Measurements from ENCODE around the gene CYP27B1. TPM values are rescaled to one million over a fixed set of nuclear protein-coding genes. Genes with fewer than 3 reads are reported as not detected.

CYP27B1 gene
- total RNA-seq, 1 donor from 2014 or later = 5.2 TPM

DNA sequence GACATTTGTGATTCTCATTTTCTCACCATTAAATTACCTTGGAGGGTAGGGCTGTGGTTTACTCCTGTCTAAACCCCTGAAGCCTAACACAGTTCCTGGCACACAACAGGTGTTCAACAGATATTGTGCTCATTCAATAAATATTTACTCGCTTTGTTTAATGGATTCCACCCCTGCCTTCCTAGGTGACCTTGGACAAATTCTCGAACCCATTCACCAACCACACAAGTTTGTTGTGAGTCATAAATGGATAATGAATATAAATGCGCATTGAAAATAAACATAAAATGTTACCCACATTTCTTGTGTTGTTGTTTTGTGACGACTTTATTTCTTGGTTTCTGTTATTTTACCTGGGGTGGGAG is 15.3 kb upstream of the CYP27B1 start:
- Histone ChIP-seq H3K27me3 (ENCODE audit: control insufficient read depth, insufficient read depth, low read length) (no peaks in the 10 kb centered on the region), H3K36me3 (ENCODE audit: control insufficient read depth, insufficient read depth, low read length) (peaks cover 2% of the 10 kb centered on the region), H3K4me3 (ENCODE audit: low read depth, low read length) (no peak overlapping the region)
- DNase-seq (ENCODE audit: low read depth) = no peak
- TF ChIP-seq, protein P1, sequence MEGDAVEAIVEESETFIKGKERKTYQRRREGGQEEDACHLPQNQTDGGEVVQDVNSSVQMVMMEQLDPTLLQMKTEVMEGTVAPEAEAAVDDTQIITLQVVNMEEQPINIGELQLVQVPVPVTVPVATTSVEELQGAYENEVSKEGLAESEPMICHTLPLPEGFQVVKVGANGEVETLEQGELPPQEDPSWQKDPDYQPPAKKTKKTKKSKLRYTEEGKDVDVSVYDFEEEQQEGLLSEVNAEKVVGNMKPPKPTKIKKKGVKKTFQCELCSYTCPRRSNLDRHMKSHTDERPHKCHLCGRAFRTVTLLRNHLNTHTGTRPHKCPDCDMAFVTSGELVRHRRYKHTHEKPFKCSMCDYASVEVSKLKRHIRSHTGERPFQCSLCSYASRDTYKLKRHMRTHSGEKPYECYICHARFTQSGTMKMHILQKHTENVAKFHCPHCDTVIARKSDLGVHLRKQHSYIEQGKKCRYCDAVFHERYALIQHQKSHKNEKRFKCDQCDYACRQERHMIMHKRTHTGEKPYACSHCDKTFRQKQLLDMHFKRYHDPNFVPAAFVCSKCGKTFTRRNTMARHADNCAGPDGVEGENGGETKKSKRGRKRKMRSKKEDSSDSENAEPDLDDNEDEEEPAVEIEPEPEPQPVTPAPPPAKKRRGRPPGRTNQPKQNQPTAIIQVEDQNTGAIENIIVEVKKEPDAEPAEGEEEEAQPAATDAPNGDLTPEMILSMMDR (IDR thresholded peaks at IDR 0.05; ENCODE audit: insufficient read depth, low read length, poor library complexity, severe bottlenecking) = no peak

DNA sequence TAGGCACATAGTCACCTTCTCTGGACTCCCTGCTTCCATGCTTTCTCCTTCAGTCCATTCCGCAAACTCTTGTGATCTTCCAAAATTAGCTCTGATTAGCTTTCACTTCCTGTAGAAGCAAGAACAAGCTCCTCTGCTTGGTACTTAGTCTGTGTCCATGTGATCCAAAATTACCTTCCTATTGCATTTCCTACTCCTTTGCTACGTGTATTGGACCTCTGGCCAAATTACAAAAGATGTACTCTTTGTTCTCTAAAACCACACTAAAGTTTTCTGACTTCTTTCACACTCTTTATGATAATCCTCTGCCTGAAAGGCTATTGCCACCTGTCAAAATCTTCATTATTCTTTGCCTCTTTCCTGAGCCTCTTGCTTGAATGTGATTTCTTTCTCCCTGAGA is 14.9 kb upstream of the CYP27B1 start:
- Histone ChIP-seq H3K27me3 (ENCODE audit: control insufficient read depth, insufficient read depth, low read length) (no peaks in the 10 kb centered on the region), H3K4me3 (ENCODE audit: low read depth, low read length) (no peak overlapping the region), H3K36me3 (ENCODE audit: control insufficient read depth, insufficient read depth, low read length) (no peaks in the 10 kb centered on the region)
- DNase-seq (ENCODE audit: low read depth) = no peak
- TF ChIP-seq, protein P1 (IDR thresholded peaks at IDR 0.05; ENCODE audit: insufficient read depth, low read length, poor library complexity, severe bottlenecking) = no peak

DNA sequence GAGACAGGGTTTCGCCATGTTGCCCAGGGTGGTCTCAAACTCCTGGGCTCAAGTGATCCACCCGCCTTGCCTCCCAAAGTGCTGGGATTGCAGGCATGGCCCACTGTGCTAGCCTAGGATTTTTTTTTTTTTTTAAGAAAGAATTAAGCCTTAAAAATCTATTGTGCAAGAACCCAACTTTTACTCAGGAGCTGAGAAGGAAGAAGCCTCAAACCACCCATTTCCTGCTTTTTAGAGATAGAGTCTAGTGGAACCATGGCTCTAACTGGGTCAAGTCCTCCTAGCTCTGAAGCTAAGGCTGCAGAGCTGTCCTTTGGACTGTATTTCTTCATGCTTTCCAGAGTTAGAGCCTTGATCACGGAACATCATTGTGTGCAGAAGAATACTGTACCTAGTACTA is 14.4 kb upstream of the CYP27B1 start:
- DNase-seq (ENCODE audit: low read depth) = no peak
- no peaks in the 10 kb centered on the region for H3K36me3 ChIP-seq (ENCODE audit: control insufficient read depth, insufficient read depth, low read length)
- no peak overlapping the region for H3K4me3 ChIP-seq (ENCODE audit: low read depth, low read length)
- TF ChIP-seq, protein P1 (IDR thresholded peaks at IDR 0.05; ENCODE audit: insufficient read depth, low read length, poor library complexity, severe bottlenecking) = no peak
- no peaks in the 10 kb centered on the region for H3K27me3 ChIP-seq (ENCODE audit: control insufficient read depth, insufficient read depth, low read length)

DNA sequence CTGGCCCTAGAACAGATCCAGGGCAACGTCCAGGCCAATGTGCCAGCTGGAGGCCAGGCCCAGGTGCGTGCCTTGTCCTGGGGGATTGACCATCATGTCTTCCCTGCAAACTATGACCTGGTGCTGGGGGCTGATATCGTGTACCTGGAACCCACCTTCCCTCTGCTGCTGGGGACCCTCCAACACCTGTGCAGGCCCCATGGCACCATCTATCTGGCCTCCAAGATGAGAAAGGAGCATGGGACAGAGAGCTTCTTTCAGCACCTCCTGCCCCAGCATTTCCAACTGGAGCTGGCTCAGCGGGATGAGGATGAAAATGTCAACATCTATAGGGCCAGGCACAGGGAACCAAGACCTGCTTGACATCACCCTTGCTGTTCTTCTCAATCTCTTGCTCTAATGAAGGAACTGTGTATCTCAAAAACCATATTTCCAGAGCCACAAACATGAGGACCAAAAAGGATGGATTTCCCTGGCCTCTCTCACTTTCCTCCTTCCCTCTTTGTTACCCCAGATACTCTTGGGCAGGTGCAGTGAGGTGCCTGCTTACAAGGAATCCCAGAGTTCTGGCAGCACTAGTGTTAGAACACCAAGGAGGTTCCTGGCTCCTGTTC is 13.5 kb upstream of the CYP27B1 start:
- TF ChIP-seq, protein P1 (IDR thresholded peaks at IDR 0.05; ENCODE audit: insufficient read depth, low read length, poor library complexity, severe bottlenecking) = no peak
- no peaks in the 10 kb centered on the region for H3K36me3 ChIP-seq (ENCODE audit: control insufficient read depth, insufficient read depth, low read length)
- H3K27me3 ChIP-seq (ENCODE audit: control insufficient read depth, insufficient read depth, low read length) = no peaks in the 10 kb centered on the region
- H3K4me3 ChIP-seq (ENCODE audit: low read depth, low read length) = no peak overlapping the region
- DNase-seq (ENCODE audit: low read depth) = no peak

DNA sequence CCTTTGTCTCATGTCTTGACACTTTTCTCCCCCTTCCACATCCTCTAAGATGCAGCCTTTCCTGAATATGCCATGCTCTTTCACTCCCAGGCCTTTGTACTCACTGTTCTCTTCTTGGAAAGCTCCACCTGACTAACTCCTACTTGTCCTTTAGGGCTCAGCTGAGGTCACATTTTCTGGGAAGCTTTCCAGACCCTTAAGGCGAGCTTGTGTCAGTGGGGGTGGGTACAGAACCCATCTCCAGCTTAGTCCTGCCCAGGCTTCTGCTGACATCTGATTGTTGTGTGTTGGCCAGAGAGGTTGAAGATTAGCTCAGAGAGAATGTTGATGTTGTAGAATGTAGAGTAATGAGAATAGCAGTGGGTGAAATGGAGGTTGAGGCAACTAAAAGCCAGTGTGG is 12.9 kb upstream of the CYP27B1 start:
- Histone ChIP-seq H3K27me3 (ENCODE audit: control insufficient read depth, insufficient read depth, low read length) (no peaks in the 10 kb centered on the region), H3K4me3 (ENCODE audit: low read depth, low read length) (no peak overlapping the region), H3K36me3 (ENCODE audit: control insufficient read depth, insufficient read depth, low read length) (no peaks in the 10 kb centered on the region)
- TF ChIP-seq, protein P1 (IDR thresholded peaks at IDR 0.05; ENCODE audit: insufficient read depth, low read length, poor library complexity, severe bottlenecking) = no peak
- DNase-seq (ENCODE audit: low read depth) = no peak

DNA sequence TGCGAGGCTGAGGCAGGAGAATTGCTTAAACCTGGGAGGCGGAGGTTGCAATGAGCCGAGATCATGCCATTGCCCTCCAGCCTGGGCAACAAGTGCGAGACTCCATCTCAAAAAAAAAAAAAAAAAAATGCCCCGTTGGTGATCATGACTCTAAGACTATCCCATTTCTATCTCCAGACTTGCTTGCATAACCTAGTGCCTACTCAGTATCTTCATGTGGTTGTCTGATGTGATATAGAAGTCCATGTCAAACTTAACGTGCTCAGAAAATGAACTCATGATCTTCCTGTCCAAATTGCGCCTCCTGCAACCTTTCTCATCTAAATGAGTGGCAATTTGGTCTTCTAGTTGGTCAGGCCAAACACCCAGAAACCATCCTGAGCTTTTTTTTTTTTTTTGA is 11.0 kb upstream of the CYP27B1 start:
- TF ChIP-seq, protein P1 (IDR thresholded peaks at IDR 0.05; ENCODE audit: insufficient read depth, low read length, poor library complexity, severe bottlenecking) = no peak
- Histone ChIP-seq H3K36me3 (ENCODE audit: control insufficient read depth, insufficient read depth, low read length) (no peaks in the 10 kb centered on the region), H3K27me3 (ENCODE audit: control insufficient read depth, insufficient read depth, low read length) (no peaks in the 10 kb centered on the region), H3K4me3 (ENCODE audit: low read depth, low read length) (no peak overlapping the region)
- DNase-seq (ENCODE audit: low read depth) = no peak

Data from kidney epithelial cell (primary cell).